IMR-90 (cell line): Measurements from ENCODE around the gene HOATZ.

ENCODE experiments used
- MXI1 ChIP-seq: IDR thresholded peaks from 2 replicates; pipeline ENCODE4 v1.6.1; 2012; ENCODE audit warnings: low read depth, mild to moderate bottlenecking, low read length, moderate library complexity, borderline replicate concordance
- POLR2A ChIP-seq: IDR thresholded peaks from 2 replicates; pipeline ENCODE4 v1.6.1; 2012; ENCODE audit warnings: mild to moderate bottlenecking, low read depth, low read length

- TF ChIP-seq MXI1, result no peak
- no peak for TF ChIP-seq POLR2A
Measured at GRCh38 chr11:111570796-111571195, 56.2 kb downstream of the HOATZ start.
